ENCODE data around the gene GFPT2.
"Not testable (repeated sequence)": the region's sequence is repeated elsewhere in the genome, so short reads cannot be mapped to it uniquely, and the experiment has no call there.

The GFPT2 gene

DNA sequence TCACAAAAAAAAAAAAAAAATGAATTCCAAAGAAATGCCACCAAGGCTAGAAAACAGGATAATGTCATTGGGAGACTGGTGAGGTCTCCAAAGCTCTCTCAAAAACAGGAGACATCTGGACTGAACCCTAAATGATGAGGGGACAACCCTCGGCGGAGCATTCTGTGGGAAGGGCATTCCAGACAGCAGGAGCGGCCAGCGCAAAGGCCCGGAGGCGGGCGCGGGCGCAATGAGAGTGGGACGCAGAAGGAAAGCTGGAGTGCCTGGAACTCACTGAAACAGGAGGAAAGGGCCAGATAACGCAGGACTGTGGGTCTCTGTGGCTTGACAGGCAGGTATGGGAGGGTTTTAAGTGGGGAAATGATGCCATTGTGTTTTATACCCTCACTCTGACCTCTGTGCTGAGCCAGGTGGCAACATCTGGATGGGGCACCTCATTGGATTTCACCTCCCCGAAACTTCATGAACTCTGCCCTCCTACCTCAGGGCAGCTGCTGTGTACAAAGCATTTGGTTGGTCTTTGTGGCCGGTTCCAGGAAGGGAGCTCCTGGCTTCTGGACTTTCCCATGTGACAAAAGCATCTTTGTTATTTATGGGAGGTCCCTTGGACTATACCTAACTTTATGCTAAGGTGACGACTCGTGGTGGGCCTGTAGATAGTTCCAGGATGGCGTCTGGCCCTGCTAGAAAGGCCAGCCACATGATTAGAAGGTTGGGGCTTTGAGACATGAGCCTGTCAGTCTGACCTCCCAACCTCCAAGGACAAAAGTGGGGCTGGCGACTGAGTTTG lies 49.7 kb downstream of the GFPT2 start:
- no peak for DNase-seq

DNA sequence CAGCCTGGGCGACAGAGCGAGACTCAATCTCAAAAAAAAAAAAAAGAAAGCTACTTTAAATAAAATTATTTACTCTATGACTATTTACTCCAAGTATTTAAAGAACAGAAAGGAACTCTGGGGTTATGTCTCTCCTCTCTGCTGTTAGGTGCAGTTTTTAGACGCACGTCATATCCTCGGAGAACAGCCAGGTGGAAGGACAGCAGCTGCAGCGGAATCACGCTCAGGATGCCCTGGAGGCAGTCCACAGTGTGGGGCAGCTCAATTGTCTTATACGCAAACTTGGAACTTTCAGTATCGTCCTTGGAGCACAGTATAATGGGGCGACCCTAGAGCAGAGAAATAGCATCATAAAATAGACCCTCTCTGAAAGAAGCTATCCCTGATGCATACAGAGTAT lies 50.9 kb downstream of the GFPT2 start:
- DNase-seq: no peak

DNA sequence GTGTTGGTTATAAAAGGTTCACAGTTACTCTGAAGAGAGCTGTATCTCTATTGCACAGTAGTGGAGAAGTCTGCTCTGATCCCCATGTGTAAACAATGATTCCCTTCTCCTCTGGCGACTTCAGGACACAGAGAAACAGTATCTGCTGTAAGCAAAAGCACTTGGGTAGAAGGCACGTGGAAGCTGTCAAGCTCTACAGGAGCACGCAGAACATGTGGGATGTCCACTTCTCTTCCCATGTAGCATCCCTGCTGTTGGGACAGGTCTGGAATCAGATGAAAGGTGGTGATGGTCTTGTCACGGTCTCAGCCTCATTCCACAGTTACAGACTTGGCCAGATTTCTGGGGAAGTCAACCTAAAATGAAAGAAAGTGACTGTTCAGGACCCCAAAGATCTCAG lies 51.9 kb downstream of the GFPT2 start:
- no peak for DNase-seq

DNA sequence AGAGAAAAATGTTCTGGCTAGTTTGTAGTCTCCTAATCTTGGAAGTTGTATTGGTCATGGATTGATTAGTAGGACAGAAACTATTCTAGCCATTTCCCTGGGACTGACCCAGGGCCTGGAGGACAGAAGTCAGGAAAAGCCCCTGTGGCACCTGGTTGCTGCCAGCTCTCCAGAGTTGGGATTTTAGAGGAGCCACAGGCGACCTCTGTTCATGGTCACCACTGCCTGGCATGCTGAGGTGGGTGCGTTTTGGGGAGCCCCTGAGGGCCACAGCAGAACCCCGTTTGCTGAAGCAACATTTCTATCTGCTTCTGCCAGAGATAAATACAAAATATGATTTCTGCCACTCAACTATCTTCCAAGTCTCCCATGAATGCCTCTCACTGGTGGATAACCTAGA lies 53.6 kb downstream of the GFPT2 start:
- no peak for DNase-seq

DNA sequence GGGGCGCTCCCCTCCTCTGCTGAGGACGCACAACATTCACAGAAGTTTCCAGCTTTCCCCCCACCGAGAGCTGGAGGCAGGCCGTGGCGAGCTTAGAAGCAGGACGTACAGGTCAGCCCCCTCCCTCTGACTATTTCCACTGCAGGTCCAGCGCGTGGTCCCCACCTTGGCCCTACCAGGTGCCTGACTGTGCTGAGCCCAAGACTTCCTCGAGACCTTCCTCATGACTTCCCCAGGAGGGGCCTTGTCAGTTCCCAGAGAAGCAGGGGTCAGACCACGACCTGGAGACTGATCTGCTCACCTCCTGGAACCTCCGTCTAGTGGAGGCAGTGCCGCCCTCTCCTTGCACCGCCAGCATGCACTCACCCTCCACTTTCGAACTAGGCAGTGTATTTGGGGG lies 54.1 kb downstream of the GFPT2 start:
- not testable (repeated sequence) for DNase-seq

DNA sequence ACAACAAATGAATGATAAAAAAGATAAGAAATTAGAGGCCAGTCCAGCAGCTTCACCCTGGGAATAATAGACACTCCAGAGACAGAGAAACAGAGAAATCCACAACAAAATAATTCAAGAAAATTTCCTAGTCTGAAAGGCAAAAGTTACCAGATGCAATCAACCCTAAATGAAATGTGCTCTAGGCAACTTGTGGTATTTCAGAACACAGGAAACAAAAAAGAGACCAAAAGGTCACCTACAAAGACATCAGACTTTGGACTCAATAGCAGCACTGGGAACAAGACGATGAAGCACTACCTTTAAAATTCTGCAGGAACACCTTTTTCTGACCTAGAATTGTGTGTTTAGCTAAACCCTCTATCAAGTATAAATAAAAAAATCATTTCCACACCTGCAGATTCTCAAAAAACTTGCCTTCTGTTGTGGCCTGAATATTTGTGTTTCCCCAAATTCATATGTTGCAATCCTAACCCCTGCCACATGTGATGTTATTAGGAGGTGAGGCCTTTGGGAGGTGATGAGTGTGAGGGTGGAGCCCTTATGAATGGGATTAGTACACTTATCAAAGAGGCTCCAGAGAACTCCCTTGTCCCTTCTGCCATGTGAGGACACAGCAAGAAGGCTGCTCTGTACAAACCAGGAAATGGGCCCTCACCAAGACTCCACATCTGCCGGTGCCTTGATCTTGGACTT lies 55.4 kb downstream of the GFPT2 start:
- DNase-seq: no peak

DNA sequence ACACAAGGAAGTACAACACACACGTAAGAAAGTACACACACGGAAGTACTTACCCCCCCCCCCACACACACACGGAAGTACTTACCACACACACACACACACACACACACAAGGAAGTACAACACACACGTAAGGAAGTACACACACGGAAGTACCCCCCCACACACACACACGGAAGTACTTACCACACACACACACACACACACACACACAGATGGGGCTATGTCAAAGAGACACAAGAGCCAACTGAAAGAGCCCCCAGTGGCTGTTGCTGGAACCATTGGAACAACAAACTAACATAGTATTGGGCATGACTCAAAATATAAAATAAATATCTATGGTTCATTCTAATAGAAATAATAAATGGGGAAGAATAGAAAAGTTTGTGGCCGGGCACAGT lies 56.4 kb downstream of the GFPT2 start:
- DNase-seq: no peak

DNA sequence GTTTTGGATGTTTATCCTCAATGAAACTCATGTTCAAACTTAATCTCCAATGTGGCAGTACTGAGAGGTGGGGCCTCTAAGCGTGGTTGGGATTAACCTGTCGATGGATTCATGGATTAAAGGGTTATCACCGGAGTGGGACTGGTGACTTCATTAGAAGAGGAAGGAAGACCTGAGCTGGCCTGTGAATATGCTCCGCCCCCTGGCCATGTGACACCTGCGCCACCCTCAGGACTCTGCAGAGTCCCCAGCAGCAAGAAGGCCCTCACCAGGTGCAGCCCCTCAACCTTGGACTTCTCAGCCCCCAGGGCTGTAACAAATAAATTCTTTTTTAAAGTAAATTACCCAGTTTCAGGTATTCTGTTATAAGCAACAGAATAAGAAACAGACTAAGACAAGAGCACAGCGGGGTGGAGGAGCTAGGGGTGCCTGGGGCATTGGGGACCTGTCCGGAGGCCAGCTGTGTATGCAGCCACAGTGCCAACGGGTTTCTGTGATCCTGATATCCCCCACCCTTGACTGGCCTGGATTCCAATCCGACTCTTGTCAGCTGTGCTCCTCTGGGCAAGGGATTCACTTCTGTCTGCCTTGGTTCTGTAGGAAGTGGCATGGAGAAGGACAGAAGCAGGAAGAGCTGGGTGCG lies 58.1 kb downstream of the GFPT2 start:
- DNase-seq: no peak

DNA sequence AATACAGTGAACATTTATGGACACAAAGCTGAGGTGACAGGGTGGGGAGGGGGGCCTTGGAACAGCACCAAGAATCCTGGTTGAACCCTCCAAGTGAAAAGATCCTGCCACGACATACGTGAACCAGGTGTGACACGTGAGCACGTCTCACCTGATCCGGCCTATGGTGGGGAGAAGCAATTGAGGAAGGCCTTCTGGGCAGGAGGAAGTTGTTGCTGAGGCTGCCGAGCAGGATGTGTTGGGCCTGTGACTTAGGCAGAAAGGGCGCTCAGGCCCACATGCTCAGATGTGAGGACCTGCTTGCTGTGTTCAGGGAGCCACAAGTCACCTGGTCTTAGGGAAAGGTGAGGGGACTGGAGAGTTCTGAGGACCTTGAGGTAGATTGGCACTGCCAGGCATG lies 58.7 kb downstream of the GFPT2 start:
- no peak for DNase-seq

DNA sequence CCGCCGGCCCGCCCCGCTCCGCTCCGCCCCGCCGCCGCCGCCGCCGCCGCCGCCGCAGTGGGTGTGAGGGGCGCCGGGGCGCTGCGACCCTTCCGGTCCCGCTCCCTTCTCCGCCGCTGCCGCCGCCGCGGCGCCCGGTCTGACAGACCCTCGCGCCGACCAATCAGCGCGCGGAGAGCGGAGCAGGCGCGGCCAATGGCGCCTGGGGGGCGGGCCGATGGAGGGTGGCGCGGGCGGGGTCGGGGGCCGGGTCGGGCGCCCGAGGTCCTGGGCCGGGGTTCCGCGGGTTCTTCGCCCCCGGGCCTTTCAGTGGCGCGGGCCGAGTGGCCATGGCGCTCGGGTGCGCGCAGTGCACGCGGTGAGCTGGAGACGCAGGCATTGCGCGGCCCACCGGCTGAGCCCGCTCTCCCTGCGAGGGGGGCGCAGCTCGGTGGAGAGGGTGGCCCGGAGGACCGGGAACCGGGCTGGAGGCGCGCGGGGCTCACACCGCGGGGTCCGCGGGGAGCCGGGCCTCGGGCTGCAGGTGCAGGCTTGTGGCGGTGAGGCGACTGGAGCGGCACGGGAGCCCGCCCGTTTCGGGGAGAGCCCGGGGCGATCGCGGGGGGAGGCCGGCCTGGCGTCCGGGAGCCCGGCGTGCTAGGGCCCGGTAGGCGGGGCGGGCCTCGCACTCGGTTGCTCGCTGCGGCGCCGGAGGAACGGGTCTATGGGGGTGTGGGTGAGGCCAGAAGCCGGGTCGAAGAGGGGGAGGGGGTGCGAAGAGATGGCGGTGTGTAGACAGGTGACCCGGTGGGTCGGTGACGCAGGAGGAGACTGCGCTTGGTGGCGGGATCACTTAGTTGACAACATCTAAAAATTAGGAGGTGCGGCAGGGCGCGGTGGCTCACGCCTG lies 60.9 kb downstream of the GFPT2 start, which contains the start of gene MAPK9:
MAPK9 (minus strand) TSS at position 141 of the 889 bp plus-strand sequence. CDS start 11,522 bp downstream, outside the sequence.
- peak; percentile 25 for DNase-seq

DNA sequence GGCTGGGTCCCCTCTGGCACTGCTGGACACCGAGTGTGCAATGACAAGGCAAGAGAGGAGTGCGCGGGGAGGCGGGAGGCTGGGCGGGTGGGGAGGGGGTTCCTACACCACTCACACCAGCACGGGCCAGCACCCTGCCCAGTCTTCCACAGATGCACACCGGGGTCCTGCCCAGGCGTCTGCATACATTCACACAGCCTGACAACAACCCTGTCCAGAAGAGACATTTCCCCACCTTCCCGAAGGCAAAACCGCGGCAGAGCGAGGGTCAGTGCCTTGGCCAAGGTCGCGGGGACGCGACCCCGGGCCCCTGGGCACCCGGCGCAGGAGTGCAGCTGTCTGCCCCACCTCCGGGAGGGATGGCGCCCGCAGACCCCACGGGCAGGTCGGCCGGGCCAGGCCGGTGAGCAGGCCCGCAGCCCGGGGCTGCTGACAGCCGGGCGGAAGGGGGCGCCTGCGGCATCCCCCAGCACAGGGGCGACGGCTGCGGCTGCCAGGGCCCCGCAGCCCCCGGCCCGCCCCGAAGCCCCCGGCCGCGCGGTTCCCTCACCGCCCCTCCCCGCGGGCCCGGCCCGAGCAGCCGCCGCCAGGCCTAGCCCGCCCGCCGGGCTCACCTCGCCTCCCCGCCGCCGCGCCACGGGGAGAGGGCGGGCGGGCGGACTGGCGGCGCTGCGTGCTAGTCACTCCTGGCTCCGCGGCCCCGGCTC lies 61.7 kb downstream of the GFPT2 start:
- DNase-seq: no peak

DNA sequence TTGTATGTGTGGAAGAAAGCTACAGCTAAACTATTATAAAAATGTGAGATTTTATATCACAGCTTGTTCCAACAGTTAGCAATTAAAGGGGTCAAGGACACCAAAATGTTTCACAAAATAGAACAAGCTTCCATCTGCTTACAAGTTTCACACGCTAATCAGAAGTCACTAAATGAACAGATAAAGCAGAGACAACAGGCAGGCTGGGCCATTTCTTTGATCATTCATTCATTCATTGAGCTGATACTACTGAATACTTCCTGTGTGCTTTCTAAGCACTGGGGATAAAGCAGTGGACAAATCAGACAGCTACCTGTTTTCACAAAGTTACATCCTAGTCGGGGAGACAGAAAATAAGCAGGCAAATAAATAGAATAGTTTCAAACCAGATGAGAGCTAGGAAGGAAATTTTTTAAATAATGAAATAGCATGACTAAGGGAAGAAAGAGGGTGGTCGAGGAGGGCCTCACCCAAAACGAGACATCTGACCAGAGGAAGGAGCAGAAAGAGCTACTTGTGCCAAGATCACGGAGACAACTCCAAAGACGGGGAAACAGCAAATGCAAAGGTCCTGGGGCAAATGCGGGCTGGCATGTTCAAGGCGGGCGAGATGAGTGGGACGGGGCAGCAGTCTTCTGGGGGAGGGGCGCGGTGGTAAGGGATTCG lies 62.4 kb downstream of the GFPT2 start:
- DNase-seq: no peak

DNA sequence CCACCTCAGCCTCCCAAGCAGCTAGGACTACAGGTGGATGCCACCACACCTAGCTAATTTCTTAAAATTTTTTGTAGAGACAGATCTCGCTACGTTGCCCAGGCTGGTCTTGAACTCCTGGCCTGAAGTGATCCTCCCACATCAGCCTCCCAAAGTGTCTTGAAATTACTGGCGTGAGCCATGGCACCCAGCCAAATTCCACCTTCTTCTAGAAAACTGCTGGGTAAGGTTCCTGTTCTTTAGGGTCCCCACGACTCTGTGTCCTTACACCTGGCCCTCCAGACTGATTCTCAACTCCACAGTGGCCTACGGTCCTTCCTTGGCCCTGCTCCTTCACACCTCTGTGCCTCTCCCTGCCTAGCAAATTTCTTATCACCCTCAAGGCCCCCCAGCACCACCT lies 63.2 kb downstream of the GFPT2 start:
- DNase-seq: no peak

DNA sequence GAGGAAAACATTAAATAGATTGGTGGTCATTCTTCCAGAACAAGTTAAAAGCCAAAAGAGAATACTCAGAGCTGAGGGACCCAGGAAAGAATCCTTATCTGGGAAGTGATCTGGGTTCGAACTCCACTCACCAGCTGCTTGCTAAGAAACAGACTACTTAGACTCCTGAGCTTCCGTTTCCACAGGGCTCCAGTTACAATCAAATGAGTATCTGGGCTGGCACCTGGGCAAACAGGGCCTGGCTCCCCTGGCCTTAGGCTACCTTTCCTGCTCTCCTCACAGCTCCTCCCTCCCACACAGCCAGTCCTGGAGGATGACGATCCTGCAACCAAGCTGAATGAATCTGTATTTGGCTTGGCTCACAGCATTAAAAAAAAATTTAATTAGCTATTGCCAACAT lies 63.7 kb downstream of the GFPT2 start:
- no peak for DNase-seq

DNA sequence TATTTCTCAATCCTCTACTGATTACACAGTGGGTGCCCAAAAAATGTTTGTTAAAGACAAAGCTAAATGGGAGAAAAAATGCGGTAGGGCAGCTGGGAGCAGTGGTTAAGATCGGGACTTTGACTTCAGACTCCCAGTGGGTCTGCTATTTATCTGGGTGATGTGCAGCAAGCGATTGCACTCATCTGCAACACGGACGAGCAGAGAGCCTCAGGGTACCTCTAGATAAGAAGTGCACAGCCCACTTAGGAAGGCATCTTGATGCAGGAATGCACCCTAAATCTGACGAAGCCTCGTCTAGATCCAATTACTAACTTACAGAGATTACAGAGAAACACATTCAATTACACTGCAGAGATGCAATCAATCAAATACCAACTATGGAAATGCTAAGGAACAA lies 65.3 kb downstream of the GFPT2 start:
- DNase-seq: no peak

DNA sequence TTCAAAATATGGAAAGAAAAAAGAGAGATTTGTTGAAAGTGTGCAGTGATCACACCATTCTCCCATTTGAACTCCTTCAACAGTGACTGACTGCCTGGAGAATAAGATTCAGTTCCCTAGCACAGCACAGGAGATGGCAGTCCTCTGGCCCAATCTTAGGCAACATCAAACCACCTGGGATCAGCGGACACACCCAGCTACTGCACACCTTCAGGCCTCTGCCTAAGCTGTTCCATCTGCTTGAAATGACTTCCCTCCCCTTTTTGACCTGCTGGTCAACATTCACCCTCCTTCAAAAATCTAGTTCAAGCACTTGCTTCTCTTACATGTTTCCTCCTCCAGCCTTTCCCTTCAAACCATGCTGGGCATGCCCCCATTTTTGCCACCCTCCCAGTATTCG lies 65.7 kb downstream of the GFPT2 start:
- DNase-seq: no peak

DNA sequence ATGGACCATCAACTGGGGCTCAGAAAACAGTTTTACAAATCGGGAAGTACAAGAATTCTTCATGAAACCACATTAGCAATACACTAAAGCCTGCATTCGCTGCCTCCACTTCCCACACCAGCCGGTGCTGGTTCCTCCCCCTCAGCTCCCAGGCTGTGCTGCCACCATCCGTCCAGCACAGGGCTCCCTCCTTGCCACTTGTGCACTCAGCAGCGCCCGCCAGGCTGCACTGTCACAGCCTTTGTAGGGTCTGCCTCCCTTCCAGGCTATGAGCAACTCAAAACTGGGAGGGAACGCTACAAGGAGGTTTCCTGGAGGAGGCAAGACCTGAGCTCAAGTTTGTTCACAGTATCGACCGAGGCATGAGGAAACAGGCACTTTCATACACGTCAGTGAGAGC lies 69.0 kb downstream of the GFPT2 start:
- DNase-seq: no peak

DNA sequence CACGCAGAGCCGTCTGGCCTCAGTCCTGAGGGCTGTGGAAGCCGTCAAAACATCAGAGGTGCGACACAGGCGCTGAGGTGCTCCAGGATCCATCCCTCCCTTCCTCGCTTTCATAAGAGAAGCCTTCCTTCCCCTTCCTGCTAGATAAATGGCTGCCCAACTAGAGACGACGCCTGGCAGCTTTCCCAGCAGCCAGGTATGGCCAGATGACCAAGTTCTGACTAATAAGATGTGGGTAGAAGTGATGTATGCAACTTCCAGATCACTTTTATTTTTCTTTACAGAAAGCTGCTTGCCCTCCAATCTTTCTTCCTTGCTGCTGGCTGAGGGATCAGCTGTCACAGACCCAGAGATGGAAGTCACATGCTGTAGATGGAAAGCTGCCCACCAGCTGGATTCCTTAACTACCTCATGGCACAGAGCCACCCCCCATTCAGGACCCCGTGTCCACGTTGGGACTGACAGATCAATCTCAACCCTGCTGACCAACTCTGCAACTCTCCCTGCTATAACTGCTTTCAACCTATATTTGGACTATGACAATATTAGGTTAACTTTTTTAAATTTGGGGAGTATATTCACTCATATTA lies 70.0 kb downstream of the GFPT2 start:
- DNase-seq: no peak

DNA sequence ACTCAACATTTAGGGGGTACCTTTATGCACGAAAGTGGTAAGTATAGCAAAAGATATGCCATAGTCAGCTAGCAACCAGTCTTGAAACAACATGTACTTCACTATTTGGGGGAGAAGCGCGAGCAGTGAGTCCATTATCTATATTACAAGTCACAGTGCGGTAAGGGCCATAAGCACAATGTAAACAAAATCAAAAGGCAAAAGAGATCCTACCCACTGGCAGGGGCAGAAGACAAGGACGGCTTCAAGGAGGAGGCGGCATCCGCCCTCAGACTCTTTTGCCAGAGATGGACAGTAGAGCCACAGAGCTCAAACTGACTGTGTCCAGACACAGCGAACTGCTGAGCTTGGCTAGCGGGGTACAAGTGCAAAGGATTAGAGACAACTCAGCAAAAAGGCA lies 70.9 kb downstream of the GFPT2 start:
- no peak for DNase-seq

DNA sequence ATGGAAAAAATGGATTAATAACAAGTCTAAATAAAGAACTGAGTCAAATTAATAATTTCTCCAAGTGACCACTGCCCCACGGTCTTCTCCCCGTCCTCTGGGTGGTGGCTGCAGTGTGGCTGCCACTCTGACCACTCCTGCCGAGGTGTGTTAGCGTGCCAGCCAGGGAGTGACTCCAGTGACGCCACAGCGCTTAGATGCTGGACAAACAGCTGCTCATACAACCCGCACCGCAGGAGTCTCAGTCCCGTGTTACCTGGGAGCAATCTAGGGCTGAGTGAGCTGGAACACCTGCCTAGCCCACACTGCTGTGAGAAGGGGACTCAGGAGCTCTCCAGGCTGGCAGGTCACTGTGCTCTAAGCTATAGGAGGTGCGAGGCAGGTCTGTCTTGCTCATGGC lies 71.4 kb downstream of the GFPT2 start:
- no peak for DNase-seq

DNA sequence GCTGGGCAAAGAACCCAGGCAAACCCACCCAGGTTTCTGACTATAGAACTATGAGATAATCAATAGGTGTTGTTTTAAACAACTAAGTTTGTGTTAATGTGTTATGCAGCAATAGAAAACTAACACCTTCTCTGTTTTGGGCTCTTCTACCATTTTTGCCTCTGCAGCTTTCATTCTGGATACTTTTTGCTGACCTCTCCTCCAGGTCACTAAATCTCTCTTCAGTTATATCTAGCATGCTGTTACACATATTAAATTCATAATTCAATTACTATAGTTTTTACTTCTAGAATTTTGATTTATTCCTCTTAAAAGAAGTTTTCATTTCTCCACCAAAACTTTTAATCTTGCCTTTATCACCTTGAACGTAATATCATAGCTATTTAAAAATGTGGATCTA lies 78.4 kb downstream of the GFPT2 start:
- no peak for DNase-seq
